ENCODE measurements around the gene MEPCE.

Gene MEPCE

GRCh38 chr7:100432053-100432452 is 2.4 kb downstream of the MEPCE start:
- peak overlapping the region; percentile 38 for H3K27ac ChIP-seq (ENCODE audit: low read depth, low read length)
- H3K4me2 ChIP-seq (ENCODE audit: low read depth, low read length, poor library complexity, severe bottlenecking): peak overlapping the region; percentile 76
- H3K4me3 ChIP-seq (ENCODE audit: insufficient read depth, low read length, poor library complexity, severe bottlenecking): no peak overlapping the region
- H3K9me2 ChIP-seq (replicated peaks; ENCODE audit: insufficient read depth, low read length): no peaks in the 10 kb centered on the region
- H3F3A ChIP-seq (ENCODE audit: insufficient read depth): peaks cover 64% of the 10 kb centered on the region
- H4K20me1 ChIP-seq (ENCODE audit: low read depth, low read length): no peaks in the 10 kb centered on the region
- H2AFZ ChIP-seq (ENCODE audit: low read depth, low read length, severe bottlenecking): no peak overlapping the region
- no peaks in the 10 kb centered on the region for H3K27me3 ChIP-seq (ENCODE audit: low read length)
- H3K9me3 ChIP-seq (ENCODE audit: insufficient read depth, low read length): no peaks in the 10 kb centered on the region
- H3K36me3 ChIP-seq (ENCODE audit: low read length): no peaks in the 10 kb centered on the region
- peaks cover 41% of the 10 kb centered on the region for H3K79me2 ChIP-seq (ENCODE audit: insufficient read depth, low read length)
- TF ChIP-seq CTCF (IDR thresholded peaks at IDR 0.05; ENCODE audit: insufficient read depth, low read length, poor library complexity, severe bottlenecking): no peak
- TF ChIP-seq EZH2phosphoT487 (conservative IDR thresholded peaks at IDR 0.05; ENCODE audit: low read length): no peak
- peak overlapping the region; percentile 6; the same call in 1 of the 2 replicates for H3K9ac ChIP-seq (ENCODE audit: low read length)

GRCh38 chr7:100432621-100433275 is 3.1 kb downstream of the MEPCE start:
- Histone ChIP-seq H3K9me2 (replicated peaks; ENCODE audit: insufficient read depth, low read length) (no peaks in the 10 kb centered on the region), H2AFZ (ENCODE audit: low read depth, low read length, severe bottlenecking) (no peak overlapping the region), H3K27me3 (ENCODE audit: low read length) (no peaks in the 10 kb centered on the region), H3K4me2 (ENCODE audit: low read depth, low read length, poor library complexity, severe bottlenecking) (peak overlapping the region; percentile 76), H3K79me2 (ENCODE audit: insufficient read depth, low read length) (peaks cover 41% of the 10 kb centered on the region), H3K27ac (ENCODE audit: low read depth, low read length) (peak overlapping the region; percentile 89; the same call in 1 of the 2 replicates), H3F3A (ENCODE audit: insufficient read depth) (peaks cover 69% of the 10 kb centered on the region), H3K9ac (ENCODE audit: low read length) (0 out of 2 replicates have a peak overlapping the region, but pooled peaks have one; percentile 96), H3K4me3 (ENCODE audit: insufficient read depth, low read length, poor library complexity, severe bottlenecking) (no peak overlapping the region), H3K36me3 (ENCODE audit: low read length) (no peaks in the 10 kb centered on the region), H4K20me1 (ENCODE audit: low read depth, low read length) (no peaks in the 10 kb centered on the region), H3K9me3 (ENCODE audit: insufficient read depth, low read length) (no peaks in the 10 kb centered on the region)
- no peak for TF ChIP-seq CTCF (IDR thresholded peaks at IDR 0.05; ENCODE audit: insufficient read depth, low read length, poor library complexity, severe bottlenecking)
- TF ChIP-seq EZH2phosphoT487 (conservative IDR thresholded peaks at IDR 0.05; ENCODE audit: low read length): no peak

- peak overlapping the region; percentile 89 for H3K27ac ChIP-seq (ENCODE audit: low read depth, low read length)
- no peaks in the 10 kb centered on the region for H3K36me3 ChIP-seq (ENCODE audit: low read length)
- H3K79me2 ChIP-seq (ENCODE audit: insufficient read depth, low read length): peaks cover 41% of the 10 kb centered on the region
Observed at GRCh38 chr7:100433276-100433591, 3.6 kb downstream of the MEPCE start.

More at GRCh38 chr7:100433276-100433591, 3.6 kb downstream of the MEPCE start:
- Histone ChIP-seq H3F3A (ENCODE audit: insufficient read depth) (peaks cover 70% of the 10 kb centered on the region), H4K20me1 (ENCODE audit: low read depth, low read length) (no peaks in the 10 kb centered on the region), H3K9me3 (ENCODE audit: insufficient read depth, low read length) (no peaks in the 10 kb centered on the region), H3K27me3 (ENCODE audit: low read length) (no peaks in the 10 kb centered on the region), H3K9me2 (replicated peaks; ENCODE audit: insufficient read depth, low read length) (no peaks in the 10 kb centered on the region), H3K4me2 (ENCODE audit: low read depth, low read length, poor library complexity, severe bottlenecking) (no peak overlapping the region), H2AFZ (ENCODE audit: low read depth, low read length, severe bottlenecking) (no peak overlapping the region), H3K4me3 (ENCODE audit: insufficient read depth, low read length, poor library complexity, severe bottlenecking) (no peak overlapping the region), H3K9ac (ENCODE audit: low read length) (peak overlapping the region; percentile 96; the same call in 1 of the 2 replicates)
- TF ChIP-seq CTCF (IDR thresholded peaks at IDR 0.05; ENCODE audit: insufficient read depth, low read length, poor library complexity, severe bottlenecking): no peak
- no peak for TF ChIP-seq EZH2phosphoT487 (conservative IDR thresholded peaks at IDR 0.05; ENCODE audit: low read length)

Data from SU-DHL-6 (cell line).